HepG2 (cell line): ENCODE results near the gene ZNF512B. TPM values are rescaled to one million over a fixed set of nuclear protein-coding genes. Genes with fewer than 3 reads are reported as not detected.

Source experiments
- CEBPZ ChIP-seq: IDR thresholded peaks from 2 replicates; pipeline ENCODE4 v1.6.1; 2012; ENCODE audit warnings: low read length, improper control_type of control experiment
- EP300 ChIP-seq, 3 experiments: sonication (generic) in 1 of 3; formaldehyde crosslinking in 1 of 3; IDR thresholded peaks; 2 replicates each; pipeline versions ENCODE4 v1.5.1 to v1.6.1; 2011 to 2020; ENCODE audit warnings: low read depth in 2 of 3, low read length in 2 of 3, borderline replicate concordance in 1 of 3, improper control_type of control experiment in 1 of 3, mild to moderate bottlenecking in 1 of 3, missing genetic modification reagents in 1 of 3, moderate library complexity in 1 of 3
- GZF1 ChIP-seq: sonication (generic); formaldehyde crosslinking; IDR thresholded peaks from 2 replicates; pipeline ENCODE4 v1.5.1; 2020; ENCODE audit warnings: mild to moderate bottlenecking, missing genetic modification reagents
- HNF4G ChIP-seq, 2 experiments: sonication (generic) in 1 of 2; formaldehyde crosslinking in 1 of 2; IDR thresholded peaks; 2 replicates each; pipeline versions ENCODE4 v1.4.0 to v1.6.1; 2011 to 2020; ENCODE audit warnings: borderline replicate concordance in 2 of 2, low read depth in 2 of 2, mild to moderate bottlenecking in 2 of 2, low read length in 1 of 2, missing genetic modification reagents in 1 of 2, moderate library complexity in 1 of 2
- MED8 ChIP-seq: sonication (generic); formaldehyde crosslinking; IDR thresholded peaks from 2 replicates; pipeline ENCODE4 v1.8.1; 2023; ENCODE audit warnings: mild to moderate bottlenecking, missing genetic modification reagents; ENCODE audit not compliant: insufficient replicate concordance
- NR2F1 ChIP-seq, 2 experiments: fragments of 450-650 bp in 1 of 2; formaldehyde crosslinking in 1 of 2; IDR thresholded peaks; 2 replicates each; pipeline versions ENCODE4 v1.5.0 to v1.6.1; 2016 to 2020; ENCODE audit warnings: mild to moderate bottlenecking in 1 of 2, missing compliant biosample characterization in 1 of 2, missing genetic modification reagents in 1 of 2, moderate library complexity in 1 of 2
- POLR2G ChIP-seq: fragments of 200-400 bp; formaldehyde crosslinking; IDR thresholded peaks from 2 replicates; pipeline ENCODE4 v1.6.1; 2018; ENCODE audit warnings: mild to moderate bottlenecking, low read depth, low read length, moderate library complexity
- REPIN1 ChIP-seq: sonication (generic); formaldehyde crosslinking; IDR thresholded peaks from 2 replicates; pipeline ENCODE4 v1.8.0; 2022; ENCODE audit warnings: missing genetic modification reagents, low read depth, mild to moderate bottlenecking, borderline replicate concordance
- RNF219 ChIP-seq: sonication (generic); formaldehyde crosslinking; IDR thresholded peaks from 2 replicates; pipeline ENCODE4 v1.5.0; 2020; ENCODE audit warnings: mild to moderate bottlenecking, missing genetic modification reagents
- SYNCRIP ChIP-seq: fragments of 200-400 bp; formaldehyde crosslinking; IDR thresholded peaks from 2 replicates; pipeline ENCODE4 v1.6.1; 2018; ENCODE audit warnings: mild to moderate bottlenecking, low read depth, low read length; ENCODE audit not compliant: insufficient read depth
- ZBTB39 ChIP-seq: sonication (generic); formaldehyde crosslinking; IDR thresholded peaks from 2 replicates; pipeline ENCODE4 v1.5.0; 2020; ENCODE audit warnings: missing genetic modification reagents
- ZNF253 ChIP-seq: sonication (generic); formaldehyde crosslinking; IDR thresholded peaks from 2 replicates; pipeline ENCODE4 v1.8.0; 2022; ENCODE audit warnings: mild to moderate bottlenecking, missing genetic modification reagents, borderline replicate concordance
- ZNF337 ChIP-seq: sonication (generic); formaldehyde crosslinking; IDR thresholded peaks from 2 replicates; pipeline ENCODE4 v1.5.1; 2020; ENCODE audit warnings: missing genetic modification reagents, low read depth, mild to moderate bottlenecking, borderline replicate concordance
- ZNF343 ChIP-seq: sonication (generic); formaldehyde crosslinking; IDR thresholded peaks from 2 replicates; pipeline ENCODE4 v1.4.0; 2020; ENCODE audit warnings: mild to moderate bottlenecking, missing genetic modification reagents
- ZNF530 ChIP-seq: sonication (generic); formaldehyde crosslinking; IDR thresholded peaks from 2 replicates; pipeline ENCODE4 v1.5.0; 2020; ENCODE audit warnings: low read depth, mild to moderate bottlenecking, missing genetic modification reagents
- ZNF549 ChIP-seq: sonication (generic); formaldehyde crosslinking; IDR thresholded peaks from 2 replicates; pipeline ENCODE4 v1.5.0; 2020; ENCODE audit warnings: missing genetic modification reagents
- ZNF674 ChIP-seq: sonication (generic); formaldehyde crosslinking; IDR thresholded peaks from 2 replicates; pipeline ENCODE4 v1.5.0; 2020; ENCODE audit warnings: low read depth, mild to moderate bottlenecking, missing genetic modification reagents
- ZSCAN9 ChIP-seq: IDR thresholded peaks from 2 replicates; pipeline ENCODE4 v1.6.1; 2016; ENCODE audit warnings: borderline replicate concordance
- polyA plus RNA-seq, 8 experiments: library from polyadenylated mRNA; depleted of rRNA in 3 of 8; stranded (reverse) in 7 of 8; unstranded in 1 of 8; fragments of >200 nt; fragmentation: Illumina TruSeq in 4 of 8; extraction: Trizol in 4 of 8; gene quantifications; 2 replicates each; pipeline versions ENCODE4 v1.2.1 to v1.2.3, GENCODE V29; 2011 to 2016; ENCODE audit warnings: low read depth in 4 of 8, missing spikeins in 1 of 8, mixed read lengths in 1 of 8; ENCODE audit not compliant: insufficient read depth in 1 of 8
- total RNA-seq, 5 experiments: library from RNA; depleted of rRNA; stranded (reverse); fragments of >200 nt; fragmentation: Illumina TruSeq; extraction: Trizol; gene quantifications; 2 replicates each; pipeline ENCODE4 v1.2.3, GENCODE V29; 2016; ENCODE audit warnings: low read depth in 1 of 5

The ZNF512B gene
- total and polyA plus RNA-seq, 2 of the 13 experiments (the other 11 are each of a cell fraction or from before 2014, with no cell fraction given), result 11.5 to 30.6 TPM

GRCh38 chr20:63978319-63979228, 8.8 kb upstream of the ZNF512B start (continued):
- TF ChIP-seq ZBTB39 (CRISPR knock-in tag) (no peak; the same call in 1 of the 2 replicates), GZF1 (CRISPR knock-in tag) (peak; percentile 85), SYNCRIP (no peak), NR2F1 (CRISPR knock-in tag; IDR thresholded peaks at IDR 0.05) (no peak; a peak in 1 of 4 replicates), MED8 (CRISPR knock-in tag) (peak; percentile 62), ZNF549 (CRISPR knock-in tag) (peak; percentile 83; the same call in 1 of the 2 replicates), ZNF674 (CRISPR knock-in tag) (no peak), ZNF343 (CRISPR knock-in tag) (0 out of 2 replicates have a peak, but pooled peaks have one; percentile 79), POLR2G (peak; percentile 83), ZSCAN9 (CRISPR knock-in tag) (peak; percentile 85), ZNF337 (no peak), ZNF253 (CRISPR knock-in tag) (no peak), HNF4G (IDR thresholded peaks at IDR 0.05; ENCODE audit: borderline replicate concordance, low read depth, low read length) (no peak), HNF4G (CRISPR knock-in tag; IDR thresholded peaks at IDR 0.05; ENCODE audit: borderline replicate concordance, low read depth) (peak; percentile 63; the same call in 1 of the 2 replicates), REPIN1 (CRISPR knock-in tag) (peak; percentile 63), CEBPZ (no peak), RNF219 (no peak; the same call in 1 of the 2 replicates), EP300 (IDR thresholded peaks at IDR 0.05; ENCODE audit: low read depth in 2 of 2, low read length in 2 of 2) (no peak), EP300 (CRISPR knock-in tag; IDR thresholded peaks at IDR 0.05; ENCODE audit: borderline replicate concordance) (0 out of 2 replicates have a peak, but pooled peaks have one; percentile 38), ZNF530 (CRISPR knock-in tag) (no peak)
